HG03521 (cell line): ENCODE data around the gene TIGD1.
"Not testable (repeated sequence)": the region's sequence is repeated elsewhere in the genome, so short reads cannot be mapped to it uniquely, and the experiment has no call there.

Source experiments
- ATAC-seq: cut with Tn5 transposase; IDR thresholded peaks from one replicate; pipeline ENCODE4 v1.9.1; 2021; ENCODE audit warnings: mild to moderate bottlenecking, moderate library complexity; ENCODE audit not compliant: unreplicated experiment

Gene TIGD1

GRCh38 chr2:232571026-232571474, 20.7 kb upstream of the TIGD1 start:
- no peak for ATAC-seq

GRCh38 chr2:232570481-232570880, 20.1 kb upstream of the TIGD1 start:
- ATAC-seq, result not testable (repeated sequence)

GRCh38 chr2:232569541-232569940, 19.2 kb upstream of the TIGD1 start:
- ATAC-seq, result no peak

GRCh38 chr2:232568161-232568560, 17.8 kb upstream of the TIGD1 start:
- no peak for ATAC-seq

- no peak for ATAC-seq
Measured at GRCh38 chr2:232567721-232568120, 17.4 kb upstream of the TIGD1 start.

GRCh38 chr2:232563580-232563979, 13.2 kb upstream of the TIGD1 start:
- ATAC-seq, result no peak

GRCh38 chr2:232562515-232563151, 12.3 kb upstream of the TIGD1 start:
- ATAC-seq, result no peak

- ATAC-seq, result no peak
Measured at GRCh38 chr2:232556426-232556825, 6.1 kb upstream of the TIGD1 start.

- ATAC-seq, result no peak
Measured at GRCh38 chr2:232551776-232552175, 1.4 kb upstream of the TIGD1 start.

- ATAC-seq, result no peak
Measured at GRCh38 chr2:232551250-232551638, 887 bp upstream of the TIGD1 start.

- ATAC-seq, result no peak
Measured at GRCh38 chr2:232549655-232550353, 553 bp downstream of the TIGD1 start.

- ATAC-seq, result no peak
Measured at GRCh38 chr2:232547991-232548390, 2.4 kb downstream of the TIGD1 start.

GRCh38 chr2:232545511-232546375, 4.6 kb downstream of the TIGD1 start:
- ATAC-seq, result no peak

- no peak for ATAC-seq
Measured at GRCh38 chr2:232544674-232545073, 5.7 kb downstream of the TIGD1 start.

GRCh38 chr2:232543928-232544631, 6.3 kb downstream of the TIGD1 start:
- ATAC-seq, result no peak

- ATAC-seq, result no peak
Measured at GRCh38 chr2:232543491-232543890, 6.9 kb downstream of the TIGD1 start.

- no peak for ATAC-seq
Measured at GRCh38 chr2:232542715-232543467, 7.5 kb downstream of the TIGD1 start.

GRCh38 chr2:232541961-232542714, 8.2 kb downstream of the TIGD1 start:
- ATAC-seq, result no peak

- no peak for ATAC-seq
Measured at GRCh38 chr2:232541195-232541960, 9.0 kb downstream of the TIGD1 start.
